NCI-H187 (cell line): ENCODE measurements around the gene PRKAG3.

Source experiments
- DNase-seq, 2 experiments: peaks; one replicate each; lab custom pipeline; 2025; lab: John Stamatoyannopoulos, UW

The PRKAG3 gene

DNA sequence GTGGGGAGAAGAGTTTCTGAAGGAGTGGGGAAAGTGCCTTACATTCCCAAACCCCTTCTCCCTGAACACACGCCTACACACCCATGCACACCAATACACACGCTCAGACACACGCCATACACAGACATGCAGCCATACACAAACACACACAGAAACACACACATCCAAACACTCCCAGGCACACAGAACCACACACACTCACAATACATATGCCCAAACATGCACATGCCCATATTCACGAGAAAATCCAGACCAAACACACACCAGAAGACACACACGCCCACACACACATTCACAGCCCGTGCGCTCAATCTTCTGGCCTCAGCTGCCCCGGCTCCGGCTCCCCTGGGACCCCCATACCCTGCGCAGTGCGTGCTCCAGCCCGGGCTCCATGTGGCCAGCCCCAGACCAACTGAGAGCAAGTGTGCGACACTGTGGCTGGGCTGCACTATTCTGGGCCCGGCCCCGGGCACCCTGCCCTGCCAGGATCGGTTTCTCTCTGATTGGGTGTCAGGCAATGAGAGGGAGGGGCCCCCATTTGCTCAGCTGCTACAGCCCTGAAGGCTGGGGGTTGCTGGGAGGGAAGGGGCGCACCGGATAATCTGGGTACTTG lies at the start of gene PRKAG3:
Gene PRKAG3 (minus strand): TSS at position 426 of the 613 bp plus-strand sequence.
- DNase-seq: no peak

DNA sequence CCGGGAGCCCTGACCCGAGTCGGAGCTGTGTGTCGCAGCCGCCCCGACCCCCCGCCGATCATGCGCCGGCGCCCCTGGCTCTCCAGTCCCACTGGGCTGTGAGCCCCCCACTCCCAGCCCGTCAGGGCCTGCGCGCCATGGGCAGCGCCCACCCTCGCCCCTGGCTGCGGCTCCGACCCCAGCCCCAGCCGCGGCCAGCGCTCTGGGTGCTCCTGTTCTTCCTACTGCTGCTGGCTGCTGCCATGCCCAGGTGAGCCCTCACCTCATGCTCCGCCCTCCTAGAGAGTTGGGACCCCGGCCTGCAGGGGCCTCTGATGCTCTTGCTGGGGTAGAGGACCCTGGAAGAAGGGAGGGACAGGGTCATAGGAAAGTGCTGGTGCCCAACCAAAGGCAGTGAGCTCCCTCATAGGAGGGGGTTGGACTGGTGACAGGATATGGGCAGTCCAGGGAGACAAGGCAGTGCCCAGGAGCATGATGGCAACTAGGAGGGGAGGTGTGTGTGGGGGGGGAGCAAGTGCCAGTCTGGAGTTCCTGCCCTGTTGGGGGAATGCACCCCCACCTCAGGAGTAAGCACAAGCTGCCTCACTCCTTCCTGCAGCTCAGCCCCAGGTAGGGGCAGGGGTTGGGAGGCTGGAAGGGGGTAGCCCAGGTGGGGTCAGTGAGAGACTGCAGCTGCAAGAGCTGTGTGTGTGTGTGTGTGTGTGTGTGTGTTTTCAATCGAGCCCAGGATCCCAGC lies 49.4 kb upstream of the PRKAG3 start:
- no peak for DNase-seq

- DNase-seq: no peak
Measured at GRCh38 chr2:218880102-218880858, 48.7 kb upstream of the PRKAG3 start, which contains the start of gene WNT10A. Gene WNT10A (plus strand): TSS chr2:218880852. CDS start chr2:218880996, 144 bp downstream.

DNA sequence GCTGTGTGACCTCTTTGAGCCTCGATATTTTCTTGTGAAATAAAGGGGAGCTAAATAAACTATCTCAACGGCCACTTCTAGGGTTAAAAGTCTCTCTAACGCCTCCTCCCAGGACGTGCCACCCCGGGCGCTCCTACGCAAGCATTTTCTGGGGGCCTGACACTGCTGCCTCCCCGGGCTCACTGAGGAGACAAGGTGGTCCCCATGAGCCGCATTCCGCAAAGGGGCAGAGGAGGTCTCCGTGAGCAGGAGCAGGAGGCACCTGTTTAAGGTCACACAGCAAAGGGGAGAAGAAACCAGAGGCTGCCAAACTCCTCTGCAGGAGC lies 48.1 kb upstream of the PRKAG3 start:
- no peak for DNase-seq

GRCh38 chr2:218878926-218879761 lies 47.5 kb upstream of the PRKAG3 start:
- DNase-seq: no peak

DNA sequence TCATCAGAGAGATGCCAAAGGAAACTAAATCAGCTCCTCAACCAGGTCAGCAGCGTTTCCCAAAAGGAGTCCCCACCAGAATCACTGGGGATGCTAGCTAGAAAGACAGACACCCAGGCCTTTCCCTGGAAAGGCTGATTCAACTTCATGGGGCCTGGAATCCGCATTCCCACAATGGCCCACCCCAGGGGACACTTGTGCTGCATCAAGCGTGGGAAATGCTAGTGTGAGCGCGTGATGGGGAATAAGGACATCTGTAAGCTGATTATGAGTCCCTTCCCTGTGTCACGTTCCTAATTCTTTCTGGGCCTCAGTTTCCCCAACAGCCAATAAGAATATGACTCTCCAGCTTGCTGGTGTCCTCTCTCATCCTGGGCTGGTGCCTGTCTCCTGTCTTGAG lies 46.9 kb upstream of the PRKAG3 start:
- no peak for DNase-seq

GRCh38 chr2:218877891-218878290 lies 46.3 kb upstream of the PRKAG3 start:
- no peak for DNase-seq

DNA sequence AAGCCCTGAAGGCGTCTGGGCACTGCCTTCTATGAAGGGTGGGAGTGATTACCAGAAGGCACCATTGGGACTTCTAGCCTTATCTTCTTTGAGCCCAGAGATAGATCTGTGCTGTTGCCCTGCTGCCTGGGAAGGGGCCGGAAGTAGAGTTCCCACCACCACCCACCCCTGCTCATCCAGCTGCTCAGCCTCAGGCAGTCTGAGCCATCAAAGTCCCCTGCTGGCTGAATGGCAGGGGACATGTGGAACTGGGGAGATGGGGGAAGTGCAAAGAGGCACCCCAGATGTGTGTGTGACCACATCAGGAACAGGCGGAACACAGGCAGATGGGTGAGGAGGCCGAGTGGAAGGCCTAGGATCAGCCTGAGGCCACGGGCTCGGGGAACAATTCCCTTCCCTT lies 45.7 kb upstream of the PRKAG3 start:
- no peak for DNase-seq

GRCh38 chr2:218876562-218877219 lies 45.1 kb upstream of the PRKAG3 start:
- peak in 1 of 2 experiments; percentile 46 for DNase-seq

DNA sequence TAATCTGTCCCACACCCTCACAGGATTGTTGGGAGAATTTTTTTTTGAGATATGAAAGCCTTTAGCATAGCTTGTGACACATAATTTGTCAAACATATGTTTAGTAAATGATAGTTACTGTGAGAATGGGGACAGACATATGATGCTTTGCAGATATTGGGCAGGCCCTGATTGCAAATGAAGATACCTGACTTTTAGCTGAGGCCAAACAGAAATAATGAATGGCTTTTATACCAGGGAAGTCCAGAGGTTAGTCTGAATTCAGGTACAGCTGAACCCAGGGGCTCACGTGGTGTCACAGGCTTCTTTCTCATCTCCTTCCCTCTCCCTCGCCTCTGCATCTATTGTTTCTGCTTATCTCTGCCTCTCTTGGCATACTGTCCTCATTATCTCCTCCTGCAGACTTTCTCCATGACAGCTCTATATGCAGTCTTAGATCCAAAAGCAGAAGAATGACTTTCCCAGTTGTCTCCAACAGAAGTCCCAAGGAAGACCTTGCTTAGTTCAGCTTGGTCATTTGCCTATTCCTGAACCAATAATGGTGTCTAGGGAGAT lies 44.2 kb upstream of the PRKAG3 start:
- DNase-seq: no peak

DNA sequence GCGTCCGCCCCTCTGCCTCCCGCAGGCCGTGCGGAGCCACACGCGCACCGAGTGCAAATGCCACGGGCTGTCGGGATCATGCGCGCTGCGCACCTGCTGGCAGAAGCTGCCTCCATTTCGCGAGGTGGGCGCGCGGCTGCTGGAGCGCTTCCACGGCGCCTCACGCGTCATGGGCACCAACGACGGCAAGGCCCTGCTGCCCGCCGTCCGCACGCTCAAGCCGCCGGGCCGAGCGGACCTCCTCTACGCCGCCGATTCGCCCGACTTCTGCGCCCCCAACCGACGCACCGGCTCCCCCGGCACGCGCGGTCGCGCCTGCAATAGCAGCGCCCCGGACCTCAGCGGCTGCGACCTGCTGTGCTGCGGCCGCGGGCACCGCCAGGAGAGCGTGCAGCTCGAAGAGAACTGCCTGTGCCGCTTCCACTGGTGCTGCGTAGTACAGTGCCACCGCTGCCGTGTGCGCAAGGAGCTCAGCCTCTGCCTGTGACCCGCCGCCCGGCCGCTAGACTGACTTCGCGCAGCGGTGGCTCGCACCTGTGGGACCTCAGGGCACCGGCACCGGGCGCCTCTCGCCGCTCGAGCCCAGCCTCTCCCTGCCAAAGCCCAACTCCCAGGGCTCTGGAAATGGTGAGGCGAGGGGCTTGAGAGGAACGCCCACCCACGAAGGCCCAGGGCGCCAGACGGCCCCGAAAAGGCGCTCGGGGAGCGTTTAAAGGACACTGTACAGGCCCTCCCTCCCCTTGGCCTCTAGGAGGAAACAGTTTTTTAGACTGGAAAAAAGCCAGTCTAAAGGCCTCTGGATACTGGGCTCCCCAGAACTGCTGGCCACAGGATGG lies 42.0 kb upstream of the PRKAG3 start:
- DNase-seq: no peak

GRCh38 chr2:218872645-218873358 lies 41.2 kb upstream of the PRKAG3 start:
- DNase-seq: no peak

GRCh38 chr2:218871345-218872302 lies 40.0 kb upstream of the PRKAG3 start:
- DNase-seq: no peak

DNA sequence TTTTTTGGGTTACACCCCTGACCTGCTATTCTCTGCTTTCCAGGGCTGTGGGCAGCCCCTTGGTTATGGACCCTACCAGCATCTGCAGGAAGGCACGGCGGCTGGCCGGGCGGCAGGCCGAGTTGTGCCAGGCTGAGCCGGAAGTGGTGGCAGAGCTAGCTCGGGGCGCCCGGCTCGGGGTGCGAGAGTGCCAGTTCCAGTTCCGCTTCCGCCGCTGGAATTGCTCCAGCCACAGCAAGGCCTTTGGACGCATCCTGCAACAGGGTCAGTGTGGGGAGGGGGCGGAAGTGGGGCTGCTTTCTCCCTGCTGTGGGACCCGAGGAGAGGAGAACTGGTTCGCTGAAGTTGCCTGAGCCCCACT lies 39.4 kb upstream of the PRKAG3 start:
- no peak for DNase-seq

- DNase-seq: no peak
Measured at GRCh38 chr2:218869064-218869463, 37.5 kb upstream of the PRKAG3 start.

- DNase-seq: no peak
Measured at GRCh38 chr2:218867900-218868299, 36.3 kb upstream of the PRKAG3 start.

DNA sequence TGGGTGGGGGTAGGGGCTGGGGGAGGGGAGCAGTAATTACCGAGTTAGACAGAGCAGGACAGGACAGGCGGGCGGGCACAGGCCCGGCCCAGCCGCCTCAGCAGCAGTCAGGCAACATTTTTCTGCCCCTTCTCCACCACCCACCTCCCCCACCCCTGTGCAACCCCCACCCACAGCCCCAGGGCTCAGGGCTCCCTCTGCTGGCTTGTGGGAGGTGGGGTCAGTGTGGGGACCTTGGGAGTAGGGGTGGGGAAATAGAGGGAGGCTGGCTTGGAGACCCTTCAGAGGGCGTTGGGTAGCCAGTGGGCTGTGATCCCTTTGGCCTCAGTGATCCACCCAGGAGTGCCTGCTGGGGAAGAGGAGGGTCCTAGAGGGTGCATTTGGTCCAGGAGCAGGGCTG lies 34.4 kb upstream of the PRKAG3 start:
- no peak for DNase-seq

DNA sequence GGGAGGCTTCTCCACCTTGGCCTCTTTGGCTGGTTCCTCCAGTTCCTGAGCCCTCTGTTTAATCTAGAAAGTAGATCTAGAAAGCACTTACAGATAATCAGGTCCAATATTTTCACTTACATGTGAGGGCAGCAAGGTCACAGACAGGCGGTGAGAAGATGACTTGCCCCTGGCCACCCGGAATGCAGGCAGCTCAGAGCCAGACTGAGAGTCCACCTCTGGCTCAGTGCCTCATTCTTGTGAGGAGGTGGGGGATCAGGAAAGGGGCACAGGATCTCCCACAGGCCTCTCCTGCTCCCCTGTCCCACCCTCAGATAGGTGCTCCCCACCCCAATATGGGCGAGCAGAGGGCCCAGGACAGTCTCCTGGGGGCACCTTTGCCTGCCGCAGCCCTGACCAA lies 33.8 kb upstream of the PRKAG3 start:
- no peak for DNase-seq
